ENCODE measurements around the gene RAB3GAP1.

Gene RAB3GAP1

GRCh38 chr2:135097532-135098231 lies 45.6 kb downstream of the RAB3GAP1 start:
- TF ChIP-seq, protein P1, sequence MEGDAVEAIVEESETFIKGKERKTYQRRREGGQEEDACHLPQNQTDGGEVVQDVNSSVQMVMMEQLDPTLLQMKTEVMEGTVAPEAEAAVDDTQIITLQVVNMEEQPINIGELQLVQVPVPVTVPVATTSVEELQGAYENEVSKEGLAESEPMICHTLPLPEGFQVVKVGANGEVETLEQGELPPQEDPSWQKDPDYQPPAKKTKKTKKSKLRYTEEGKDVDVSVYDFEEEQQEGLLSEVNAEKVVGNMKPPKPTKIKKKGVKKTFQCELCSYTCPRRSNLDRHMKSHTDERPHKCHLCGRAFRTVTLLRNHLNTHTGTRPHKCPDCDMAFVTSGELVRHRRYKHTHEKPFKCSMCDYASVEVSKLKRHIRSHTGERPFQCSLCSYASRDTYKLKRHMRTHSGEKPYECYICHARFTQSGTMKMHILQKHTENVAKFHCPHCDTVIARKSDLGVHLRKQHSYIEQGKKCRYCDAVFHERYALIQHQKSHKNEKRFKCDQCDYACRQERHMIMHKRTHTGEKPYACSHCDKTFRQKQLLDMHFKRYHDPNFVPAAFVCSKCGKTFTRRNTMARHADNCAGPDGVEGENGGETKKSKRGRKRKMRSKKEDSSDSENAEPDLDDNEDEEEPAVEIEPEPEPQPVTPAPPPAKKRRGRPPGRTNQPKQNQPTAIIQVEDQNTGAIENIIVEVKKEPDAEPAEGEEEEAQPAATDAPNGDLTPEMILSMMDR (IDR thresholded peaks at IDR 0.05), result no peak

GRCh38 chr2:135099802-135100483 lies 47.9 kb downstream of the RAB3GAP1 start:
- TF ChIP-seq, protein P1 (IDR thresholded peaks at IDR 0.05), result no peak

GRCh38 chr2:135103843-135104242 lies 51.8 kb downstream of the RAB3GAP1 start:
- TF ChIP-seq, protein P1 (IDR thresholded peaks at IDR 0.05), result no peak

GRCh38 chr2:135113322-135113721 lies 61.2 kb downstream of the RAB3GAP1 start:
- TF ChIP-seq, protein P1 (IDR thresholded peaks at IDR 0.05), result no peak

GRCh38 chr2:135119582-135119981 lies 67.5 kb downstream of the RAB3GAP1 start:
- TF ChIP-seq, protein P1 (IDR thresholded peaks at IDR 0.05), result no peak

- TF ChIP-seq, protein P1 (IDR thresholded peaks at IDR 0.05), result no peak
These were observed 69.0 kb downstream of the RAB3GAP1 start for GRCh38 chr2:135121016-135121657.

DNA sequence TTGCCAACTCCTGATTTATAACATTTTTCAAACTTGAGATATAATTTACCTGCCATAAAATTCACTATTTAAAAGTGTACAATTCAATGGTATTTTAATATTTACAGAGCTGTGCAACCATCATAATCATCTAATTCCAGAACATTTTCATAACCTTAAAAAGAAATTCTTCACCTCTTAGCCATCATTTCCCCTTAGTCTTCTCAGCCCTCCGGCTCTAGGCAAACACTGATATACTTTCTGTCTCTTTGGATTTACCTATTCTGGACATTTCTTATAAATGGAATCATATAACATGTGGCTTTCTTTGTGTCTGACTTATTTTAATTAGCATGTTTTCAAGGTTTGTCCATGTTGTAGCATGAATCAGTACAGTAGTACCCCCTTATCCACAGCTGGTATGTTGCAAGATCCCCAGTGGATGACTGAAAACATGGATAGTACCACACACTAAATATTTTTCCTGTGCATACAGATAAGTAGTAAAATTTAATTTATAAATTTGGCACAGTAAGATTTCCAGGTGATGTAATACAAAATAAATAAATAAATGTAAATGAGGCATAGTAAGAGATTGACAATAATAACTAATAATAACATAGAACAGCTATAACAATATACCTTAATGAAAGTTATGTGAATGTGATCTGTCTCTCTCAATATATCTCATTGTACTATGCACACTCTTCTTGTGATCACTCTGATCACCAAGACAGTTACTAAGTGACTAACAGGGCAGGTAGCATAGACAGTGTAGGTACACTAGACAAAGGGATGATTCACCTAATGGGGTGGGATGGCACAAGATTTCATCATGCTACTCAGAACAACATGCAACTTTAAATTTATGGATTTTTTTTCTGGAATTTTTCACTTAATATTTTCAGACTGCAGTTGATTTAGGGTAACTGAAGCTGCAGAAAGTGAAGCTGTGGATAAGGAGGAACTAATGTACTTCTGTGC lies 73.1 kb downstream of the RAB3GAP1 start:
- TF ChIP-seq, protein P1 (IDR thresholded peaks at IDR 0.05), result no peak
